Transverse colon (tissue), 3 donors: Measurements from ENCODE around the gene USF1.

Experiments
- POLR2A ChIP-seq: fragments of 450-650 bp; IDR thresholded peaks from one replicate; pipeline ENCODE4 v1.6.1; 2016; ENCODE audit warnings: antibody characterized with exemption, mild to moderate bottlenecking, moderate library complexity
- TF ChIP-seq, protein P1 (sequence below), 5 experiments: fragments of 200-600 bp in 3 of 5; fragments of 450-650 bp in 2 of 5; sonication (generic) in 3 of 5; IDR thresholded peaks; 1 replicate in 2 of 5; 2 replicates in 3 of 5; pipeline ENCODE4 v1.5.1; 2016 to 2017; ENCODE audit warnings: antibody characterized with exemption in 5 of 5, inconsistent platforms in 3 of 5, mild to moderate bottlenecking in 2 of 5, moderate library complexity in 1 of 5

DNA sequence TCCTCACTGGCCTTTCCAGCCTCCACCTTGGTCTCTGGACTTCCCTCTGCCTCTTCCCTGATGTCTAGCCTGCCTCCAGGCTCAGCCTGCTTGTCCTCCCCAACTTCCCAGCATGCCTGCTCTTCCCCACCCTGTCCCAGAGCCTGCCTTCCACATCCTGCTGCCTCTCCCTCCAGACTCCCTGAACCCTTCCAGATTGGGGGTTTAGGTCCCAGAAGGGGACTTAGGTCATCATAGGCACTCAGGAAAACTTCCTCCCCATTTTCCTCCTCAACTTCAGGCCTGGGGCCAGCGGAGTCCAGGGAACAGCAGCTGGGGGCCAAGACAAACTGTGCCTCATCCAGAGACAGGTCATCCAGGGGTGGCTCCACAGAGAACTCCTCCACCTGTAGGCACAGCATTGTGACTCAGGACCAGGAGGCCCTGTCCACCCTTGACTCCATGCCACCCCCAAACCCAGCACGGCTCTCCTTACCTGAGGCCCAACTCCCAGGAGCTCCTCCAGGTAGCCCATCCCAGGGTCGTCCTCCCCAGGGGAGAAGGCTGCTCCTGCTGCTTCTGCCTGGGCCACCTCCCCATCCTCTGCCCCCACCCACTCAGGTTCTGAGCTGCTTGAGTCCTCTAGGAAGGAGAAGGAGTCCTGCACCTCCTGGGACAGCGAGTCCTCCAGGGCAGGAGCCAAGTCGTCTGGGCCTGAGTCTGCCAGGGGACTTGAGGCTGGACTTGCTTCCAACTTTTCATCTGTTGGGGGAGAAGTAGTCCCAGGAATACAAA is 3.4 kb upstream of the USF1 start:
- TF ChIP-seq, protein P1, sequence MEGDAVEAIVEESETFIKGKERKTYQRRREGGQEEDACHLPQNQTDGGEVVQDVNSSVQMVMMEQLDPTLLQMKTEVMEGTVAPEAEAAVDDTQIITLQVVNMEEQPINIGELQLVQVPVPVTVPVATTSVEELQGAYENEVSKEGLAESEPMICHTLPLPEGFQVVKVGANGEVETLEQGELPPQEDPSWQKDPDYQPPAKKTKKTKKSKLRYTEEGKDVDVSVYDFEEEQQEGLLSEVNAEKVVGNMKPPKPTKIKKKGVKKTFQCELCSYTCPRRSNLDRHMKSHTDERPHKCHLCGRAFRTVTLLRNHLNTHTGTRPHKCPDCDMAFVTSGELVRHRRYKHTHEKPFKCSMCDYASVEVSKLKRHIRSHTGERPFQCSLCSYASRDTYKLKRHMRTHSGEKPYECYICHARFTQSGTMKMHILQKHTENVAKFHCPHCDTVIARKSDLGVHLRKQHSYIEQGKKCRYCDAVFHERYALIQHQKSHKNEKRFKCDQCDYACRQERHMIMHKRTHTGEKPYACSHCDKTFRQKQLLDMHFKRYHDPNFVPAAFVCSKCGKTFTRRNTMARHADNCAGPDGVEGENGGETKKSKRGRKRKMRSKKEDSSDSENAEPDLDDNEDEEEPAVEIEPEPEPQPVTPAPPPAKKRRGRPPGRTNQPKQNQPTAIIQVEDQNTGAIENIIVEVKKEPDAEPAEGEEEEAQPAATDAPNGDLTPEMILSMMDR (IDR thresholded peaks at IDR 0.05) = no peak
- no peak for TF ChIP-seq POLR2A
